ENCODE data around the gene BSND.

Gene BSND

DNA sequence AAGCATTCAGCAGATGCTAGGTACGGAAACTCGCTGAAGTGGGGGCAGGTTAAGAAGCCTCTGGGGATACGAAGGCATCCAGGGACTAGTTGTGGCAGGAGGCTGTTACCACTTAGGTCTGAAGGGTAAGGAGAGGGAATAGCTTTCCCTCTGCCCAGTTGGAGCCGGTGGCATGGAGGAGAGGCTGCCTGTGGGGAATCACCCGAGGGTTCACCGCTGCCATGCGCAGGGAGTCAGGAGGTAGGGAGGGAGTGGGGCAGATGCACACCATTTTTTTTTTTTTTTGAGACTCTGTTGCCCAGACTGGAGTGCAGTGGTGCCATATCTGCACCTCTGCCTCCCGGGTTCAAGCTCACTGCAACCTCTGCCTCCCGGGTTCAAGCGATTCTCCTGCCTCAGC is 46.7 kb downstream of the BSND start:
- Histone ChIP-seq H4K20me1 (ENCODE audit: insufficient read depth, low read length) (no peaks in the 10 kb centered on the region), H3K9me2 (ENCODE audit: low read depth, low read length) (no peaks in the 10 kb centered on the region), H3K4me3 (ENCODE audit: low read depth, low read length, poor library complexity, severe bottlenecking) (no peak overlapping the region), H3K27me3 (ENCODE audit: insufficient read depth, low read length) (no peaks in the 10 kb centered on the region), H3K9me3 (ENCODE audit: low read length) (no peaks in the 10 kb centered on the region), H3K9ac (ENCODE audit: low read length) (no peak overlapping the region), H3K4me1 (ENCODE audit: insufficient read depth, low read length, severe bottlenecking) (no peaks in the 10 kb centered on the region), H3K4me2 (ENCODE audit: low read length) (no peak overlapping the region), H2AFZ (ENCODE audit: low read length) (no peak overlapping the region), H3K27ac (ENCODE audit: low read depth, low read length, poor library complexity, severe bottlenecking) (no peak overlapping the region), H3K79me2 (ENCODE audit: insufficient read depth, low read length) (no peaks in the 10 kb centered on the region), H3K36me3 (ENCODE audit: insufficient read depth, low read length) (no peaks in the 10 kb centered on the region), H3F3A (ENCODE audit: insufficient read depth, low read length) (no peaks in the 10 kb centered on the region)
- TF ChIP-seq EZH2 (IDR thresholded peaks at IDR 0.05; ENCODE audit: borderline replicate concordance, low read length) = no peak
- TF ChIP-seq, protein P1, sequence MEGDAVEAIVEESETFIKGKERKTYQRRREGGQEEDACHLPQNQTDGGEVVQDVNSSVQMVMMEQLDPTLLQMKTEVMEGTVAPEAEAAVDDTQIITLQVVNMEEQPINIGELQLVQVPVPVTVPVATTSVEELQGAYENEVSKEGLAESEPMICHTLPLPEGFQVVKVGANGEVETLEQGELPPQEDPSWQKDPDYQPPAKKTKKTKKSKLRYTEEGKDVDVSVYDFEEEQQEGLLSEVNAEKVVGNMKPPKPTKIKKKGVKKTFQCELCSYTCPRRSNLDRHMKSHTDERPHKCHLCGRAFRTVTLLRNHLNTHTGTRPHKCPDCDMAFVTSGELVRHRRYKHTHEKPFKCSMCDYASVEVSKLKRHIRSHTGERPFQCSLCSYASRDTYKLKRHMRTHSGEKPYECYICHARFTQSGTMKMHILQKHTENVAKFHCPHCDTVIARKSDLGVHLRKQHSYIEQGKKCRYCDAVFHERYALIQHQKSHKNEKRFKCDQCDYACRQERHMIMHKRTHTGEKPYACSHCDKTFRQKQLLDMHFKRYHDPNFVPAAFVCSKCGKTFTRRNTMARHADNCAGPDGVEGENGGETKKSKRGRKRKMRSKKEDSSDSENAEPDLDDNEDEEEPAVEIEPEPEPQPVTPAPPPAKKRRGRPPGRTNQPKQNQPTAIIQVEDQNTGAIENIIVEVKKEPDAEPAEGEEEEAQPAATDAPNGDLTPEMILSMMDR (IDR thresholded peaks at IDR 0.05; ENCODE audit: low read length) = no peak

DNA sequence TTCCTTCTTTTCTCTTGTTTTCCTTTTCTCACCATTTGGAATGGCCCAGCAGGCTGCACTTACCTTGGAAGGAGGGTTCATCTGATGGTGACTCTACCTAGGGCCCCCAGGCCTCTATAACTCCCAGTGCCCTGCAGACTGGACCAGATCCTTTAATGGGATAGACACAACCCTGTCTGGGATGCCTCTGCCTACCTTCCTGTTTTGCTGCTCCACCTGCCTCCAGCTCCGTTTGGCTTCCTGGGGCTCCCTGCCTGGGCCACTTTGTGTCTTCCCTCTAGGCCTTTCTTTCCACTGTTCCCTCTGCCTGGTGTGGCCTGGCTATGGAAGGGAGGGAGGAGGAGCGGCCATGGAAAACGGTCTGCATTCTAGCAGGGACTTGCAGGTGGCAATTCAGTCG is 48.1 kb downstream of the BSND start:
- no peaks in the 10 kb centered on the region for H3K9me3 ChIP-seq (ENCODE audit: low read length)
- H3K36me3 ChIP-seq (ENCODE audit: insufficient read depth, low read length) = no peaks in the 10 kb centered on the region
- no peak overlapping the region for H3K27ac ChIP-seq (ENCODE audit: low read depth, low read length, poor library complexity, severe bottlenecking)
- H3K79me2 ChIP-seq (ENCODE audit: insufficient read depth, low read length) = no peaks in the 10 kb centered on the region
- H2AFZ ChIP-seq (ENCODE audit: low read length) = no peak overlapping the region
- no peaks in the 10 kb centered on the region for H4K20me1 ChIP-seq (ENCODE audit: insufficient read depth, low read length)
- no peak overlapping the region for H3K4me3 ChIP-seq (ENCODE audit: low read depth, low read length, poor library complexity, severe bottlenecking)
- no peaks in the 10 kb centered on the region for H3K27me3 ChIP-seq (ENCODE audit: insufficient read depth, low read length)
- H3K4me1 ChIP-seq (ENCODE audit: insufficient read depth, low read length, severe bottlenecking) = no peaks in the 10 kb centered on the region
- no peaks in the 10 kb centered on the region for H3K9me2 ChIP-seq (ENCODE audit: low read depth, low read length)
- no peak overlapping the region for H3K9ac ChIP-seq (ENCODE audit: low read length)
- no peak for TF ChIP-seq EZH2 (IDR thresholded peaks at IDR 0.05; ENCODE audit: borderline replicate concordance, low read length)
- TF ChIP-seq, protein P1 (IDR thresholded peaks at IDR 0.05; ENCODE audit: low read length) = no peak
- no peaks in the 10 kb centered on the region for H3F3A ChIP-seq (ENCODE audit: insufficient read depth, low read length)
- no peak overlapping the region for H3K4me2 ChIP-seq (ENCODE audit: low read length)

DNA sequence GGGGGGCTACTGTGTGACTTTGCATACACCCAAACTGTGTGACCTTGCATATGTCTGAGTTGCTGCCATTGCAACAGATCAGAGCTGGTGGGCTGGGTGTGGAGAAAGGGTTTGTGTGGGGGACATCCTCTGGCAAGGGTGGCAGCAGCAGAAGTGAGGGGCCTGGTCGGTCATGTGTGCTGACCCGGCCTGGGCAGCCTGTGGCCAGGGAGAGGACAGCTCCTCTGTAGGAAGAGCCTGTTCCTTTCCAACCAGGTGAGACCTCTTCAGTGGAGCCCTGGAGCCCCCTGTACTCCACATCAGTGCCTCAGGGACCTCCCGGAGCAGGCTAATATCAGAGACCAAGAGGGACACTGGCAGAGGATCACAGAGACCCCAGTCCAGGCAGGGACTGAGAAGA is 48.9 kb downstream of the BSND start:
- no peak overlapping the region for H2AFZ ChIP-seq (ENCODE audit: low read length)
- H3K4me2 ChIP-seq (ENCODE audit: low read length) = no peak overlapping the region
- no peaks in the 10 kb centered on the region for H3K27me3 ChIP-seq (ENCODE audit: insufficient read depth, low read length)
- H3K4me3 ChIP-seq (ENCODE audit: low read depth, low read length, poor library complexity, severe bottlenecking) = no peak overlapping the region
- H3K27ac ChIP-seq (ENCODE audit: low read depth, low read length, poor library complexity, severe bottlenecking) = no peak overlapping the region
- no peaks in the 10 kb centered on the region for H3K9me2 ChIP-seq (ENCODE audit: low read depth, low read length)
- H3K9me3 ChIP-seq (ENCODE audit: low read length) = no peaks in the 10 kb centered on the region
- H3K79me2 ChIP-seq (ENCODE audit: insufficient read depth, low read length) = no peaks in the 10 kb centered on the region
- no peaks in the 10 kb centered on the region for H3F3A ChIP-seq (ENCODE audit: insufficient read depth, low read length)
- H3K9ac ChIP-seq (ENCODE audit: low read length) = no peak overlapping the region
- TF ChIP-seq, protein P1 (IDR thresholded peaks at IDR 0.05; ENCODE audit: low read length) = no peak
- no peak for TF ChIP-seq EZH2 (IDR thresholded peaks at IDR 0.05; ENCODE audit: borderline replicate concordance, low read length)
- H3K36me3 ChIP-seq (ENCODE audit: insufficient read depth, low read length) = no peaks in the 10 kb centered on the region
- no peaks in the 10 kb centered on the region for H3K4me1 ChIP-seq (ENCODE audit: insufficient read depth, low read length, severe bottlenecking)
- no peaks in the 10 kb centered on the region for H4K20me1 ChIP-seq (ENCODE audit: insufficient read depth, low read length)
